Measurements from ENCODE around the gene LYPLA2. TPM values are rescaled to one million over a fixed set of nuclear protein-coding genes. Genes with fewer than 3 reads are reported as not detected.

LYPLA2 gene
- total and polyA plus RNA-seq, 2 experiments from 2014 or later = 102 to 204 TPM

GRCh38 chr1:23798662-23799142, 7.8 kb downstream of the LYPLA2 start:
- H3K36me3 ChIP-seq (ENCODE audit: insufficient read depth) = 0 out of 2 replicates have a peak, but pooled peaks cover 4% of the 10 kb centered on the region
- peak overlapping the region; percentile 98 for H3K4me2 ChIP-seq
- TF ChIP-seq ETS1 (IDR thresholded peaks at IDR 0.05) (no peak), CTCF (conservative IDR thresholded peaks at IDR 0.05; ENCODE audit: low read depth in 2 of 2) (peak; percentile 34 to 63; a peak in 3 of 4 replicates)
- Mint-ChIP-seq H3K9me3 (no peaks in the 10 kb centered on the region), H3K4me1 (peaks cover 14% of the 10 kb centered on the region), H3K36me3 (ENCODE audit: low read depth) (peaks cover 37% of the 10 kb centered on the region), H3K4me3 (peak overlapping the region; percentile 98; the same call in 1 of the 3 replicates), H3K27me3 (ENCODE audit: insufficient read depth, low read depth, poor library complexity) (peaks cover 21% of the 10 kb centered on the region), H3K27ac (no peak overlapping the region)
- no peak overlapping the region for H3K27ac ChIP-seq (ENCODE audit: low read depth)
- ATAC-seq = peak; percentile 5; the same call in 2 of the 3 replicates
- peaks cover 14% of the 10 kb centered on the region for H3K27me3 ChIP-seq (ENCODE audit: insufficient read depth)
- no peaks in the 10 kb centered on the region for H3K79me2 ChIP-seq (replicated peaks; ENCODE audit: insufficient read depth)
- peaks cover 11% of the 10 kb centered on the region; the same call in 1 of the 2 replicates for H3F3A ChIP-seq (replicated peaks; ENCODE audit: low read depth)
- peak; percentile 67 for DNase-seq (ENCODE audit: low spot score)
- no peak overlapping the region for H2AFZ ChIP-seq
- no peaks in the 10 kb centered on the region for H3K9me2 ChIP-seq (ENCODE audit: insufficient read depth)
- H3K4me3 ChIP-seq = peak overlapping the region; percentile 91; the same call in 1 of the 2 replicates
- H3K4me1 ChIP-seq (ENCODE audit: insufficient read depth) = peaks cover 15% of the 10 kb centered on the region
- H4K20me1 ChIP-seq (replicated peaks; ENCODE audit: insufficient read depth) = 0 out of 2 replicates have a peak, but pooled peaks cover 8% of the 10 kb centered on the region

- peaks cover 14% of the 10 kb centered on the region for H3K27me3 ChIP-seq (ENCODE audit: insufficient read depth)
- no peak overlapping the region for H2AFZ ChIP-seq
- H3K27ac Mint-ChIP-seq = no peak overlapping the region
- DNase-seq (ENCODE audit: low spot score) (no peak), ATAC-seq (no peak)
- peaks cover 11% of the 10 kb centered on the region; the same call in 1 of the 2 replicates for H3F3A ChIP-seq (replicated peaks; ENCODE audit: low read depth)
- 0 out of 2 replicates have a peak, but pooled peaks cover 4% of the 10 kb centered on the region for H3K36me3 ChIP-seq (ENCODE audit: insufficient read depth)
- H3K4me3 Mint-ChIP-seq = peak overlapping the region; percentile 98
- H3K79me2 ChIP-seq (replicated peaks; ENCODE audit: insufficient read depth) = no peaks in the 10 kb centered on the region
- peaks cover 14% of the 10 kb centered on the region for H3K4me1 Mint-ChIP-seq
- H3K27ac ChIP-seq (ENCODE audit: low read depth) = no peak overlapping the region
- peaks cover 21% of the 10 kb centered on the region for H3K27me3 Mint-ChIP-seq (ENCODE audit: insufficient read depth, low read depth, poor library complexity)
- H3K9me2 ChIP-seq (ENCODE audit: insufficient read depth) = no peaks in the 10 kb centered on the region
- no peaks in the 10 kb centered on the region for H3K9me3 Mint-ChIP-seq
- H3K4me1 ChIP-seq (ENCODE audit: insufficient read depth) = peaks cover 15% of the 10 kb centered on the region
- 0 out of 2 replicates have a peak, but pooled peaks cover 8% of the 10 kb centered on the region for H4K20me1 ChIP-seq (replicated peaks; ENCODE audit: insufficient read depth)
- H3K36me3 Mint-ChIP-seq (ENCODE audit: low read depth) = peaks cover 36% of the 10 kb centered on the region
- peak overlapping the region; percentile 98 for H3K4me2 ChIP-seq
- peak overlapping the region; percentile 91 for H3K4me3 ChIP-seq
- TF ChIP-seq ZNF114 (CRISPR knock-in tag; IDR thresholded peaks at IDR 0.05) (no peak), POLR2AphosphoS5 (IDR thresholded peaks at IDR 0.05; ENCODE audit: low read depth) (no peak), EZH2phosphoT487 (IDR thresholded peaks at IDR 0.05; ENCODE audit: unreplicated experiment) (no peak), JUNB (IDR thresholded peaks at IDR 0.05; ENCODE audit: unreplicated experiment) (no peak), CREB1 (CRISPR knock-in tag; IDR thresholded peaks at IDR 0.05; ENCODE audit: low read depth) (no peak), STAT1 (IDR thresholded peaks at IDR 0.05; ENCODE audit: unreplicated experiment) (no peak), EZH2 (IDR thresholded peaks at IDR 0.05; ENCODE audit: low read depth, unreplicated experiment) (no peak), ETS1 (IDR thresholded peaks at IDR 0.05) (no peak), REST (IDR thresholded peaks at IDR 0.05; ENCODE audit: unreplicated experiment) (no peak), ZNF331 (CRISPR knock-in tag; IDR thresholded peaks at IDR 0.05; ENCODE audit: low read depth) (no peak), CTCF (conservative IDR thresholded peaks at IDR 0.05; ENCODE audit: low read depth in 2 of 2) (no peak), NANOG (IDR thresholded peaks at IDR 0.05; ENCODE audit: borderline replicate concordance) (no peak)
These were observed 8.3 kb downstream of the LYPLA2 start for GRCh38 chr1:23799255-23799569.
